ENCODE measurements around the gene PI16.
"Not testable (repeated sequence)": the region's sequence is repeated elsewhere in the genome, so short reads cannot be mapped to it uniquely, and the experiment has no call there.

Gene PI16

DNA sequence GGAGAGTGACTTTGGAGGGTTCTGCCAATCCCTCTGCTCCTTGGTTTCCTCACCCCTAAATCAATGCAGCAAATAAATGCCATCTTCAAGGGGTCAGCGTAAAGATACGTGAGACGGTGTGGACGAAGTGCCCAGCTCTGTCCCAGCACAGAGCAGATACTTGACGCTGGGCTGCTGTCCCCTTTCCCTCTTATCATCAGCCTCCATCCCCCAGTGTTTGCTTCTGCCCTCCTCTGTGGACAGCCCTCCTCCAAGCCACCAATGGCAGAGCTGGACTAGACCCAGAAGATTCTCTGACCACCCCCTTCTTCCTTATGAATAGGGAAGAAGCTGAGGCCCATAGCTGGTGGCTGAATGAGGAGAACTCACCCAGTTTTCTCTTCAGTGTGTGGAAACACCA is 17.7 kb upstream of the PI16 start:
- Histone ChIP-seq H3K27ac (no peak overlapping the region), H3K4me1 (ENCODE audit: control insufficient read depth in 1 of 2, insufficient read depth in 1 of 2, low read depth in 1 of 2, low read length in 1 of 2) (no peaks in the 10 kb centered on the region), H3K36me3 (no peaks in the 10 kb centered on the region), H3K27me3 (peaks cover 39% of the 10 kb centered on the region), H3K9me3 (no peaks in the 10 kb centered on the region), H3K4me3 (ENCODE audit: low read depth in 1 of 2, low read length in 1 of 2) (no peak overlapping the region)
- TF ChIP-seq CTCF (IDR thresholded peaks at IDR 0.05): no peak

DNA sequence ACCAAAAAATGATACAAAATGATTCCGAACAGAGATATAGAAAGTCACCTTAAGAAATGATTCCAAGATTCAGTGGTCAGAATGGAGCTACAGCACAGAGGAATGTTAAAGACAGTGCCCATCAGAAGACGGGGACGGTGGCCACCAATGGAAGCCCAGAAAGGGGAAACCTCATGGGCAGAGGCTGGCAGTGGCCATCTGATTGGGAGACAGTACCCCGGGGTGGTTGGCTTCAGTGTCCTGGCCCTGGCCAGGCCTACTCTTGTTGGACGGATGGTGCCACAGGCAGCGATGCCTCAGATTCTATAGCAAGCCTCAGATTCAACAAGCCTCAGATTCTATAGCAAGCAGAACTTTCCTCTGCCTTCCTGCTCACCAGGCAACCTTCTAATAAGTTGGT is 16.6 kb upstream of the PI16 start:
- peaks cover 34% of the 10 kb centered on the region for H3K27me3 ChIP-seq
- no peak for TF ChIP-seq CTCF (IDR thresholded peaks at IDR 0.05)

DNA sequence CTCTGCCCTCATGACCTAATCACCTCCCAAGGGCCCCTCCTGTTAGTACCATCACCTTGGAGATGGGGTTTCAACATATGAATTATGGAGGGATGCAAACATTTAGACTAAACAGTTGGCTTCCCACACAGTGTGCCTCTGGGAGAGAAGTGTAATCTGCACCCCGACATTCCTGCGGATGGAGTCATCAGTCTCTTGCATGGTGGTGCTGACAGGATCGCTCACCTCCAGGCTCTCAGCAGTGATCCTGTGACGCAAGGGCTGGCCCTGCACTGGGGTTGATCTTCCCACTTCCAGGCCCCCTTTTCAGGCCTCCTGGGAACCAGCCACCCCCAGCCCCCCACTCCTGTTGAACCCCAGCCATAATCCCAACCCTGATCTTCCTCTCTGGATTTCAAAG is 16.0 kb upstream of the PI16 start:
- Histone ChIP-seq H3K4me3 (ENCODE audit: low read depth in 1 of 2, low read length in 1 of 2) (no peak overlapping the region), H3K4me1 (ENCODE audit: control insufficient read depth in 1 of 2, insufficient read depth in 1 of 2, low read depth in 1 of 2, low read length in 1 of 2) (no peaks in the 10 kb centered on the region), H3K27me3 (peaks cover 31% of the 10 kb centered on the region), H3K27ac (no peak overlapping the region), H3K9me3 (no peaks in the 10 kb centered on the region), H3K36me3 (no peaks in the 10 kb centered on the region)
- TF ChIP-seq CTCF (IDR thresholded peaks at IDR 0.05): no peak

More for the DNA sequence above, 16.6 kb upstream of the PI16 start:
- no peaks in the 10 kb centered on the region for H3K36me3 ChIP-seq
- no peak overlapping the region for H3K4me3 ChIP-seq (ENCODE audit: low read depth in 1 of 2, low read length in 1 of 2)
- H3K27ac ChIP-seq: no peak overlapping the region
- H3K4me1 ChIP-seq (ENCODE audit: control insufficient read depth in 1 of 2, insufficient read depth in 1 of 2, low read depth in 1 of 2, low read length in 1 of 2): no peaks in the 10 kb centered on the region
- H3K9me3 ChIP-seq: no peaks in the 10 kb centered on the region

GRCh38 chr6:36939005-36939404 is 15.5 kb upstream of the PI16 start:
- not testable (repeated sequence) for H3K9me3 ChIP-seq; H3K27ac ChIP-seq; H3K4me3 ChIP-seq (ENCODE audit: low read depth in 1 of 2, low read length in 1 of 2); H3K36me3 ChIP-seq; H3K4me1 ChIP-seq (ENCODE audit: control insufficient read depth in 1 of 2, insufficient read depth in 1 of 2, low read depth in 1 of 2, low read length in 1 of 2)
- peaks cover 28% of the 10 kb centered on the region for H3K27me3 ChIP-seq

DNA sequence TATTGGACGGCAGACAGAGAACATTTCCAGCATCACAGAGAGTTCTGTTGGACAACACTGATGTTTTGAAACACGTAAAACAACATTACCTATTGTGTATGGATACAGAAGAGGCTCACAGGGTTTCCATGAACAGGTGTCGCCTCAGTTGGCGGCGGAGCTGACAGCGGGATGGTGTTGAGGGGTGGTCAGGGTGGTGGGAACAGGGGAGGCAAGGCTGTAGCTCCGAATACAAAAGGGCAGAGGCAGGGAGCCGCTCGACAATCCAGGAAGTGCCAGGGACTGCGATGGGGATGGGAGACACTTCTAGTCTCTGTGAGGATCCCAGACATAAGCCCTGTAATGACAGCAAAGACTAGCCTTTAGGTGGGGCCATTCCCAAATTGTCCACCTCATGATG is 14.5 kb upstream of the PI16 start:
- H3K27ac ChIP-seq: no peak overlapping the region
- no peaks in the 10 kb centered on the region for H3K4me1 ChIP-seq (ENCODE audit: control insufficient read depth in 1 of 2, insufficient read depth in 1 of 2, low read depth in 1 of 2, low read length in 1 of 2)

GRCh38 chr6:36941561-36941960 is 13.0 kb upstream of the PI16 start:
- H3K36me3 ChIP-seq; H3K27ac ChIP-seq; H3K9me3 ChIP-seq; H3K4me3 ChIP-seq (ENCODE audit: low read depth in 1 of 2, low read length in 1 of 2); H3K4me1 ChIP-seq (ENCODE audit: control insufficient read depth in 1 of 2, insufficient read depth in 1 of 2, low read depth in 1 of 2, low read length in 1 of 2): not testable (repeated sequence)
- H3K27me3 ChIP-seq: peaks cover 34% of the 10 kb centered on the region

More for the DNA sequence above, 14.5 kb upstream of the PI16 start:
- Histone ChIP-seq H3K36me3 (no peaks in the 10 kb centered on the region), H3K27me3 (peaks cover 28% of the 10 kb centered on the region), H3K4me3 (ENCODE audit: low read depth in 1 of 2, low read length in 1 of 2) (no peak overlapping the region), H3K9me3 (no peaks in the 10 kb centered on the region)
- no peak for TF ChIP-seq CTCF (IDR thresholded peaks at IDR 0.05)

GRCh38 chr6:36942329-36942728 is 12.2 kb upstream of the PI16 start:
- not testable (repeated sequence) for H3K36me3 ChIP-seq; H3K4me1 ChIP-seq (ENCODE audit: control insufficient read depth in 1 of 2, insufficient read depth in 1 of 2, low read depth in 1 of 2, low read length in 1 of 2); H3K9me3 ChIP-seq; H3K27ac ChIP-seq; H3K4me3 ChIP-seq (ENCODE audit: low read depth in 1 of 2, low read length in 1 of 2)
- peaks cover 35% of the 10 kb centered on the region for H3K27me3 ChIP-seq
